Measurements from ENCODE around the gene CYP2C18.
"Not testable (repeated sequence)": the region's sequence is repeated elsewhere in the genome, so short reads cannot be mapped to it uniquely, and the experiment has no call there.

CYP2C18 gene

GRCh38 chr10:94683214-94684054, at the start of gene CYP2C18:
TSS of gene CYP2C18 (plus strand) at chr10:94683729. CDS start at chr10:94683820, 91 bp downstream.
- no peak for DNase-seq (ENCODE audit: extremely low read depth in 1 of 2, low read depth in 1 of 2)

GRCh38 chr10:94638097-94638496, 45.4 kb upstream of the CYP2C18 start:
- not testable (repeated sequence) for DNase-seq (ENCODE audit: extremely low read depth in 1 of 2, low read depth in 1 of 2)

- DNase-seq (ENCODE audit: extremely low read depth in 1 of 2, low read depth in 1 of 2): no peak
Observed at GRCh38 chr10:94639902-94640301, 43.6 kb upstream of the CYP2C18 start.

GRCh38 chr10:94640562-94640961, 43.0 kb upstream of the CYP2C18 start:
- no peak for DNase-seq (ENCODE audit: extremely low read depth in 1 of 2, low read depth in 1 of 2)

GRCh38 chr10:94641480-94641879, 42.0 kb upstream of the CYP2C18 start:
- no peak for DNase-seq (ENCODE audit: extremely low read depth in 1 of 2, low read depth in 1 of 2)

GRCh38 chr10:94644352-94644751, 39.2 kb upstream of the CYP2C18 start:
- DNase-seq (ENCODE audit: extremely low read depth in 1 of 2, low read depth in 1 of 2): no peak

GRCh38 chr10:94645285-94645684, 38.2 kb upstream of the CYP2C18 start:
- no peak for DNase-seq (ENCODE audit: extremely low read depth in 1 of 2, low read depth in 1 of 2)

- DNase-seq (ENCODE audit: extremely low read depth in 1 of 2, low read depth in 1 of 2): not testable (repeated sequence)
Observed at GRCh38 chr10:94655201-94655600, 28.3 kb upstream of the CYP2C18 start.

GRCh38 chr10:94663061-94663460, 20.5 kb upstream of the CYP2C18 start:
- not testable (repeated sequence) for DNase-seq (ENCODE audit: extremely low read depth in 1 of 2, low read depth in 1 of 2)

GRCh38 chr10:94666391-94667102, 17.0 kb upstream of the CYP2C18 start:
- DNase-seq (ENCODE audit: extremely low read depth in 1 of 2, low read depth in 1 of 2): no peak

- no peak for DNase-seq (ENCODE audit: extremely low read depth in 1 of 2, low read depth in 1 of 2)
Observed at GRCh38 chr10:94673614-94674321, 9.8 kb upstream of the CYP2C18 start.

- no peak for DNase-seq (ENCODE audit: extremely low read depth in 1 of 2, low read depth in 1 of 2)
Observed at GRCh38 chr10:94676496-94676895, 7.0 kb upstream of the CYP2C18 start.

GRCh38 chr10:94677691-94678090, 5.8 kb upstream of the CYP2C18 start:
- DNase-seq (ENCODE audit: extremely low read depth in 1 of 2, low read depth in 1 of 2): no peak

- no peak for DNase-seq (ENCODE audit: extremely low read depth in 1 of 2, low read depth in 1 of 2)
Observed at GRCh38 chr10:94678475-94678874, 5.1 kb upstream of the CYP2C18 start.

- DNase-seq (ENCODE audit: extremely low read depth in 1 of 2, low read depth in 1 of 2): no peak
Observed at GRCh38 chr10:94680544-94680943, 3.0 kb upstream of the CYP2C18 start.

- not testable (repeated sequence) for DNase-seq (ENCODE audit: extremely low read depth in 1 of 2, low read depth in 1 of 2)
Observed at GRCh38 chr10:94682636-94683035, 893 bp upstream of the CYP2C18 start.

GRCh38 chr10:94687625-94688248, 4.2 kb downstream of the CYP2C18 start:
- no peak for DNase-seq (ENCODE audit: extremely low read depth in 1 of 2, low read depth in 1 of 2)

GRCh38 chr10:94706089-94706488, 22.6 kb downstream of the CYP2C18 start:
- DNase-seq (ENCODE audit: extremely low read depth in 1 of 2, low read depth in 1 of 2): no peak

- DNase-seq (ENCODE audit: extremely low read depth in 1 of 2, low read depth in 1 of 2): no peak
Observed at GRCh38 chr10:94710578-94710977, 27.0 kb downstream of the CYP2C18 start.

- DNase-seq (ENCODE audit: extremely low read depth in 1 of 2, low read depth in 1 of 2): no peak
Observed at GRCh38 chr10:94725871-94726270, 42.3 kb downstream of the CYP2C18 start.

- DNase-seq (ENCODE audit: extremely low read depth in 1 of 2, low read depth in 1 of 2): no peak
Observed at GRCh38 chr10:94735197-94735596, 51.7 kb downstream of the CYP2C18 start.
